NCI-H526 (cell line): ENCODE measurements around the gene PHF20.
A peak's percentile ranks its signal among the peaks of the same experiment; 100 is the strongest.
"Not testable (repeated sequence)": the region's sequence is repeated elsewhere in the genome, so short reads cannot be mapped to it uniquely, and the experiment has no call there.

Experiments
- DNase-seq, 2 experiments: peaks; one replicate each; lab custom pipeline; 2025; lab: John Stamatoyannopoulos, UW

The PHF20 gene

GRCh38 chr20:35739294-35740163 is 32.3 kb upstream of the PHF20 start:
- peak in 1 of 2 experiments; percentile 22 for DNase-seq

- DNase-seq, result peak; percentile 100
These were observed 29.7 kb upstream of the PHF20 start, which contains the start of gene RBM39 for GRCh38 chr20:35741892-35742740. RBM39 (minus strand) TSS chr20:35742260; CDS start chr20:35740874, 1,386 bp downstream.

GRCh38 chr20:35742741-35743523 is 28.9 kb upstream of the PHF20 start:
- DNase-seq, result peak; percentile 31 to 42

- DNase-seq, result no peak
These were observed 27.9 kb upstream of the PHF20 start for GRCh38 chr20:35743693-35744491.

- DNase-seq, result not testable (repeated sequence)
These were observed 27.3 kb upstream of the PHF20 start for GRCh38 chr20:35744492-35744841.

- no peak for DNase-seq
These were observed 21.2 kb upstream of the PHF20 start for GRCh38 chr20:35750611-35751010.

- no peak for DNase-seq
These were observed 15.4 kb upstream of the PHF20 start for GRCh38 chr20:35756404-35756803.

GRCh38 chr20:35757098-35757705 is 14.6 kb upstream of the PHF20 start:
- no peak for DNase-seq

GRCh38 chr20:35761548-35761947 is 10.3 kb upstream of the PHF20 start:
- DNase-seq, result not testable (repeated sequence)

- no peak for DNase-seq
These were observed 9.4 kb upstream of the PHF20 start for GRCh38 chr20:35762461-35762860.

GRCh38 chr20:35764936-35765335 is 6.9 kb upstream of the PHF20 start:
- DNase-seq, result not testable (repeated sequence)

GRCh38 chr20:35766843-35767242 is 5.0 kb upstream of the PHF20 start:
- DNase-seq, result no peak

GRCh38 chr20:35767683-35768481 is 3.9 kb upstream of the PHF20 start:
- no peak for DNase-seq

- no peak for DNase-seq
These were observed 2.8 kb upstream of the PHF20 start for GRCh38 chr20:35768731-35769664.

GRCh38 chr20:35771367-35771688 is 487 bp upstream of the PHF20 start:
- DNase-seq, result no peak

- no peak for DNase-seq
These were observed 796 bp downstream of the PHF20 start for GRCh38 chr20:35772563-35773058.

GRCh38 chr20:35773154-35773751 is 1.4 kb downstream of the PHF20 start:
- DNase-seq, result no peak

- no peak for DNase-seq
These were observed 2.6 kb downstream of the PHF20 start for GRCh38 chr20:35774391-35774790.
